Panc1 (cell line): ENCODE measurements around the gene LAIR2. TPM values are rescaled to one million over a fixed set of nuclear protein-coding genes. Genes with fewer than 3 reads are reported as not detected.

Source experiments
- ATAC-seq: fragments of 200-7000 bp; cut with Tn5 transposase; 2 replicates; pipeline ENCODE4 v1.9.1; 2020; ENCODE audit warnings: mild to moderate bottlenecking, moderate library complexity
- BruUV-seq: library from RNA; stranded (reverse); fragments of 400-500 nt; replicated peaks from 2 replicates; lab custom pipeline; 2021; lab: Mats Ljungman, UMichigan
- CTCF ChIA-PET: fragments of 300-600 bp; sonication (Branson Sonifier 250); formaldehyde crosslinking; loops from one replicate; lab custom pipeline; 2022; ENCODE audit warnings: antibody characterized with exemption; lab: Charles Lee
- POLR2A ChIA-PET: fragments of 300-600 bp; sonication (Branson Sonifier 250); formaldehyde crosslinking; loops from one replicate; lab custom pipeline; 2022; ENCODE audit warnings: antibody characterized with exemption; lab: Charles Lee
- DNase-seq: peaks from one replicate; pipeline ENCODE4 v3.0.0-alpha.2; 2010; ENCODE audit warnings: low read depth, low spot score
- H3K27ac ChIP-seq: 2 replicates; pipeline ENCODE4 v1.5.1; 2011; ENCODE audit warnings: mild to moderate bottlenecking, low read length, inconsistent platforms
- H3K27me3 ChIP-seq: fragments of 200-500 bp; sonication (Bioruptor generic); 2 replicates; pipeline ENCODE4 v1.6.0; 2014; ENCODE audit warnings: low read length, inconsistent platforms; ENCODE audit not compliant: control insufficient read depth, insufficient read depth
- H3K36me3 ChIP-seq: fragments of 200-500 bp; sonication (Bioruptor generic); 2 replicates; pipeline ENCODE4 v1.5.1; 2014; ENCODE audit warnings: inconsistent platforms, mild to moderate bottlenecking, low read length, moderate library complexity; ENCODE audit not compliant: control insufficient read depth, insufficient read depth
- H3K4me1 ChIP-seq: 2 replicates; pipeline ENCODE4 v1.5.1; 2011; ENCODE audit warnings: inconsistent platforms, mild to moderate bottlenecking, low read length, moderate library complexity; ENCODE audit not compliant: control insufficient read depth, insufficient read depth
- H3K4me3 ChIP-seq, 2 experiments: 2 replicates each; pipeline ENCODE4 v1.5.1; 2011 to 2012; ENCODE audit warnings: low read depth in 2 of 2, low read length in 2 of 2, mild to moderate bottlenecking in 2 of 2, inconsistent platforms in 1 of 2, moderate library complexity in 1 of 2
- H3K9me3 ChIP-seq: fragments of 200-500 bp; sonication (Bioruptor generic); 2 replicates; pipeline ENCODE4 v1.5.1; 2014; ENCODE audit warnings: low read depth, mild to moderate bottlenecking, inconsistent platforms, low read length, moderate library complexity; ENCODE audit not compliant: control insufficient read depth, insufficient read depth
- POLR2AphosphoS5 ChIP-seq: IDR thresholded peaks from 2 replicates; pipeline ENCODE4 v1.6.1; 2012; ENCODE audit warnings: mild to moderate bottlenecking, low read depth, low read length, moderate library complexity
- SIN3A ChIP-seq: IDR thresholded peaks from 2 replicates; pipeline ENCODE4 v1.6.1; 2012; ENCODE audit warnings: low read depth, mild to moderate bottlenecking, low read length, moderate library complexity, borderline replicate concordance; ENCODE audit not compliant: insufficient read depth
- TCF7L2 ChIP-seq: IDR thresholded peaks from 2 replicates; pipeline ENCODE4 v1.6.1; 2011; ENCODE audit warnings: mild to moderate bottlenecking, low read depth, low read length, inconsistent platforms
- in situ Hi-C: cut with HindIII; loops from 2 replicates; pipeline ENCODE4 v1.10.0; 2016; ENCODE audit warnings: low sequenced_read_pairs, low pct_unique_long_range_greater_than_20kb
- intact Hi-C: fragments of 100-400 bp; cut with micrococcal nuclease; formaldehyde crosslinking; loops from one replicate; pipeline ENCODE4 v1.10.0; 2022; ENCODE audit not compliant: unreplicated experiment
- total RNA-seq: library from RNA; stranded (reverse); gene quantifications from one replicate; pipeline ENCODE4 v1.2.1, GENCODE V29; 2021; ENCODE audit not compliant: unreplicated experiment
- TF ChIP-seq, protein P1 (sequence below): fragments of 450-650 bp; IDR thresholded peaks from 2 replicates; pipeline ENCODE4 v1.5.1; 2017; ENCODE audit warnings: mild to moderate bottlenecking
- TF ChIP-seq, protein P2 (sequence below), 2 experiments: IDR thresholded peaks; 2 replicates each; pipeline ENCODE4 v1.6.1; 2011 to 2012; ENCODE audit warnings: low read depth in 2 of 2, control low read depth in 1 of 2, low read length in 1 of 2, mild to moderate bottlenecking in 1 of 2, moderate library complexity in 1 of 2; ENCODE audit not compliant: insufficient read depth in 1 of 2

Gene LAIR2
- total RNA-seq, 1 experiment from 2014 or later, result not detected

GRCh38 chr19:54521022-54521859, 18.6 kb downstream of the LAIR2 start:
- in situ Hi-C loops, result no loop called here
- Histone ChIP-seq H3K36me3 (no peaks in the 10 kb centered on the region), H3K4me1 (no peaks in the 10 kb centered on the region), H3K4me3 (no peak overlapping the region), H3K27ac (no peak overlapping the region), H3K9me3 (no peaks in the 10 kb centered on the region), H3K27me3 (peaks cover 9% of the 10 kb centered on the region)
- no peak for TF ChIP-seq POLR2AphosphoS5
- TF ChIP-seq, protein P1, sequence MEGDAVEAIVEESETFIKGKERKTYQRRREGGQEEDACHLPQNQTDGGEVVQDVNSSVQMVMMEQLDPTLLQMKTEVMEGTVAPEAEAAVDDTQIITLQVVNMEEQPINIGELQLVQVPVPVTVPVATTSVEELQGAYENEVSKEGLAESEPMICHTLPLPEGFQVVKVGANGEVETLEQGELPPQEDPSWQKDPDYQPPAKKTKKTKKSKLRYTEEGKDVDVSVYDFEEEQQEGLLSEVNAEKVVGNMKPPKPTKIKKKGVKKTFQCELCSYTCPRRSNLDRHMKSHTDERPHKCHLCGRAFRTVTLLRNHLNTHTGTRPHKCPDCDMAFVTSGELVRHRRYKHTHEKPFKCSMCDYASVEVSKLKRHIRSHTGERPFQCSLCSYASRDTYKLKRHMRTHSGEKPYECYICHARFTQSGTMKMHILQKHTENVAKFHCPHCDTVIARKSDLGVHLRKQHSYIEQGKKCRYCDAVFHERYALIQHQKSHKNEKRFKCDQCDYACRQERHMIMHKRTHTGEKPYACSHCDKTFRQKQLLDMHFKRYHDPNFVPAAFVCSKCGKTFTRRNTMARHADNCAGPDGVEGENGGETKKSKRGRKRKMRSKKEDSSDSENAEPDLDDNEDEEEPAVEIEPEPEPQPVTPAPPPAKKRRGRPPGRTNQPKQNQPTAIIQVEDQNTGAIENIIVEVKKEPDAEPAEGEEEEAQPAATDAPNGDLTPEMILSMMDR, result no peak
- no peak for TF ChIP-seq TCF7L2
- TF ChIP-seq, protein P2, sequence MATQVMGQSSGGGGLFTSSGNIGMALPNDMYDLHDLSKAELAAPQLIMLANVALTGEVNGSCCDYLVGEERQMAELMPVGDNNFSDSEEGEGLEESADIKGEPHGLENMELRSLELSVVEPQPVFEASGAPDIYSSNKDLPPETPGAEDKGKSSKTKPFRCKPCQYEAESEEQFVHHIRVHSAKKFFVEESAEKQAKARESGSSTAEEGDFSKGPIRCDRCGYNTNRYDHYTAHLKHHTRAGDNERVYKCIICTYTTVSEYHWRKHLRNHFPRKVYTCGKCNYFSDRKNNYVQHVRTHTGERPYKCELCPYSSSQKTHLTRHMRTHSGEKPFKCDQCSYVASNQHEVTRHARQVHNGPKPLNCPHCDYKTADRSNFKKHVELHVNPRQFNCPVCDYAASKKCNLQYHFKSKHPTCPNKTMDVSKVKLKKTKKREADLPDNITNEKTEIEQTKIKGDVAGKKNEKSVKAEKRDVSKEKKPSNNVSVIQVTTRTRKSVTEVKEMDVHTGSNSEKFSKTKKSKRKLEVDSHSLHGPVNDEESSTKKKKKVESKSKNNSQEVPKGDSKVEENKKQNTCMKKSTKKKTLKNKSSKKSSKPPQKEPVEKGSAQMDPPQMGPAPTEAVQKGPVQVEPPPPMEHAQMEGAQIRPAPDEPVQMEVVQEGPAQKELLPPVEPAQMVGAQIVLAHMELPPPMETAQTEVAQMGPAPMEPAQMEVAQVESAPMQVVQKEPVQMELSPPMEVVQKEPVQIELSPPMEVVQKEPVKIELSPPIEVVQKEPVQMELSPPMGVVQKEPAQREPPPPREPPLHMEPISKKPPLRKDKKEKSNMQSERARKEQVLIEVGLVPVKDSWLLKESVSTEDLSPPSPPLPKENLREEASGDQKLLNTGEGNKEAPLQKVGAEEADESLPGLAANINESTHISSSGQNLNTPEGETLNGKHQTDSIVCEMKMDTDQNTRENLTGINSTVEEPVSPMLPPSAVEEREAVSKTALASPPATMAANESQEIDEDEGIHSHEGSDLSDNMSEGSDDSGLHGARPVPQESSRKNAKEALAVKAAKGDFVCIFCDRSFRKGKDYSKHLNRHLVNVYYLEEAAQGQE (IDR thresholded peaks at IDR 0.05; ENCODE audit: insufficient read depth in 1 of 2, low read depth in 2 of 2, low read length in 1 of 2), result no peak
- TF ChIP-seq SIN3A, result no peak
- ChIA-PET POLR2A (no interaction called here), CTCF (no interaction called here)
- no TSS peak for BruUV-seq
- no peak for DNase-seq
- ATAC-seq, result no peak
- intact Hi-C loops, result no loop called here

- no peak overlapping the region for H3K4me3 ChIP-seq
- DNase-seq, result no peak
- intact Hi-C loops (no loop called here), in situ Hi-C loops (no loop called here)
- H3K36me3 ChIP-seq, result no peaks in the 10 kb centered on the region
- ATAC-seq, result no peak
- no peak for TF ChIP-seq POLR2AphosphoS5
- POLR2A ChIA-PET, result no interaction called here
- no peaks in the 10 kb centered on the region for H3K4me1 ChIP-seq
- H3K9me3 ChIP-seq, result no peaks in the 10 kb centered on the region
- no peak overlapping the region for H3K27ac ChIP-seq
- CTCF ChIA-PET, result no interaction called here
- H3K27me3 ChIP-seq, result peaks cover 9% of the 10 kb centered on the region
- BruUV-seq, result no TSS peak
These were observed 19.4 kb downstream of the LAIR2 start for GRCh38 chr19:54521860-54522513.
